AG04449 (cell line): ENCODE measurements around the gene OFD1.

ENCODE experiments used
- CTCF ChIA-PET: fragments of 350-600 bp; formaldehyde crosslinking; extraction: SDS; loops from one replicate; lab custom pipeline; 2021; ENCODE audit warnings: antibody characterized with exemption; lab: Yijun Ruan, JAX
- POLR2A ChIA-PET: fragments of 400-600, 350-600 bp; formaldehyde crosslinking; extraction: SDS; loops from one replicate; lab custom pipeline; 2020; ENCODE audit warnings: antibody characterized with exemption, inconsistent platforms; lab: Yijun Ruan, JAX
- DNase-seq: peaks from one replicate; pipeline ENCODE4 v3.0.0-alpha.2; 2010; ENCODE audit warnings: low read depth, low spot score
- H3K4me3 ChIP-seq: 2 replicates; pipeline ENCODE4 v1.5.1; 2011; ENCODE audit warnings: low read depth, mild to moderate bottlenecking, control low read depth, low read length
- TF ChIP-seq, protein P1 (sequence below): IDR thresholded peaks from one replicate; pipeline ENCODE4 v1.5.1; 2011; ENCODE audit warnings: mild to moderate bottlenecking, moderate library complexity, low read length, control low read depth, inconsistent platforms; ENCODE audit not compliant: insufficient read depth; ENCODE audit errors: missing control alignments

The OFD1 gene

DNA sequence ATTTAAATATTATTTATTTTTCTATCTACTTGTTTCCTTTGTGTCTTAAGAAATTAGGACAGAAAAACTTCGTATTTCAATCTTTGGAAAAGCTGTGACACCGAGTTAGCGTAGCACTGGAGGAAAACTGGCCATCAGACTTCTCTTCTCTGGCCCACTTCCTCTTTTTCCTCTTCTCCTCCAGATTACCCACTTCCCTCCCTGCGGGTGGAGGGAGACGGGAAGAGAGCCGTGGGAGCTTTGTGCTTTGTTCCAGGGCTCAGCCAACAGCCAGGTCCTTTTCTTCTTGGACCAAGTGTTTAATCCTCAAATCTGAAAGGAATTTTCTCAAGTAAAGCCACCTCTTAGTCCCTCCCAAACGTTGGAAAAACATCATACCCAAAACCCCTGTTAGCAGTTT lies 29.7 kb downstream of the OFD1 start:
- H3K4me3 ChIP-seq, result no peak overlapping the region
- TF ChIP-seq, protein P1, sequence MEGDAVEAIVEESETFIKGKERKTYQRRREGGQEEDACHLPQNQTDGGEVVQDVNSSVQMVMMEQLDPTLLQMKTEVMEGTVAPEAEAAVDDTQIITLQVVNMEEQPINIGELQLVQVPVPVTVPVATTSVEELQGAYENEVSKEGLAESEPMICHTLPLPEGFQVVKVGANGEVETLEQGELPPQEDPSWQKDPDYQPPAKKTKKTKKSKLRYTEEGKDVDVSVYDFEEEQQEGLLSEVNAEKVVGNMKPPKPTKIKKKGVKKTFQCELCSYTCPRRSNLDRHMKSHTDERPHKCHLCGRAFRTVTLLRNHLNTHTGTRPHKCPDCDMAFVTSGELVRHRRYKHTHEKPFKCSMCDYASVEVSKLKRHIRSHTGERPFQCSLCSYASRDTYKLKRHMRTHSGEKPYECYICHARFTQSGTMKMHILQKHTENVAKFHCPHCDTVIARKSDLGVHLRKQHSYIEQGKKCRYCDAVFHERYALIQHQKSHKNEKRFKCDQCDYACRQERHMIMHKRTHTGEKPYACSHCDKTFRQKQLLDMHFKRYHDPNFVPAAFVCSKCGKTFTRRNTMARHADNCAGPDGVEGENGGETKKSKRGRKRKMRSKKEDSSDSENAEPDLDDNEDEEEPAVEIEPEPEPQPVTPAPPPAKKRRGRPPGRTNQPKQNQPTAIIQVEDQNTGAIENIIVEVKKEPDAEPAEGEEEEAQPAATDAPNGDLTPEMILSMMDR, result no peak
- ChIA-PET CTCF (interaction anchor here (0.6 to 1.5 kb wide), 2 partner anchors 15 to 341 kb away, joined by 3 to 4 read pairs; no protein-coding TSS in a partner anchor), POLR2A (no interaction called here)
- DNase-seq, result no peak

DNA sequence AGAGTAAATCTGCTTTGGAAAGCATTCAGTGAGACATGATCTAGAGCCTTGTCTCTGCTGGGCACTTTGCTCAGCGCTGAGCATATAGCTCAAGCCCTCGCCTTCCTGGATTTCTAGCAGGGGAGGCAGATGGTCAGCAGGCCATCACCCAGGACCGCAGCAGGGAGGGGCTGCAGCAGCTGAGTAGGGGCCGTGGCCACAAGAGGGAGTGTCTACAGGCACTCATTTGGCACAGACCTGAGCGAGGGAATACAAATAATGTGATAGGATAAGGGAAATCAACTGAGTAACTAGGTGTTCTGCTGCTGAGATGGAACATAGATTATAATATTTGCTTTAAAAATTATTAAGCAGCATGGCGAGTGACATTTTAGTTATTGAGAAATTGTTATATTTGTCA lies 30.2 kb downstream of the OFD1 start:
- DNase-seq, result no peak
- POLR2A ChIA-PET, result no interaction called here
- no peak overlapping the region for H3K4me3 ChIP-seq
- CTCF ChIA-PET, result interaction anchor here (1.5 kb wide), 1 partner anchor 15 kb away, joined by 4 read pairs; no protein-coding TSS in a partner anchor
- TF ChIP-seq, protein P1, result no peak

DNA sequence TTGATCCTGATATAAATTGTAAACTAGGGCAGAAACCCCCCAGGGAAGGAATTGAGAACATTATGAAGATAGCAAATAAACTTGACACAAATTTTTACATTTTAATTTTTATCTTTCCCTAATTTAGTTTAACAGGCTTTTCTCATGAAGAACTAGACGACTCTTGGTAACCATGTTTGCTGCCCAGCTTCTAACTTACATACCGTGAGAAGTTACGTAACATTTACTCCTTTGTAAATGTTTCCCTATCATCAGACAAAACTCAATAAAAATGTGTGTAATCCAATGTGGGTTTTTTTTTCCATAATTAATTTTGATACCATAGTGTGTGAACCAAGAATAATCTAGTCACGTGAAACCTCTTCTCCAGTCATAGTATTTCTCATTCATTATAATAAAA lies 34.4 kb downstream of the OFD1 start:
- TF ChIP-seq, protein P1, result no peak
- POLR2A ChIA-PET, result no interaction called here
- H3K4me3 ChIP-seq, result no peak overlapping the region
- CTCF ChIA-PET, result no interaction called here
- DNase-seq, result no peak

DNA sequence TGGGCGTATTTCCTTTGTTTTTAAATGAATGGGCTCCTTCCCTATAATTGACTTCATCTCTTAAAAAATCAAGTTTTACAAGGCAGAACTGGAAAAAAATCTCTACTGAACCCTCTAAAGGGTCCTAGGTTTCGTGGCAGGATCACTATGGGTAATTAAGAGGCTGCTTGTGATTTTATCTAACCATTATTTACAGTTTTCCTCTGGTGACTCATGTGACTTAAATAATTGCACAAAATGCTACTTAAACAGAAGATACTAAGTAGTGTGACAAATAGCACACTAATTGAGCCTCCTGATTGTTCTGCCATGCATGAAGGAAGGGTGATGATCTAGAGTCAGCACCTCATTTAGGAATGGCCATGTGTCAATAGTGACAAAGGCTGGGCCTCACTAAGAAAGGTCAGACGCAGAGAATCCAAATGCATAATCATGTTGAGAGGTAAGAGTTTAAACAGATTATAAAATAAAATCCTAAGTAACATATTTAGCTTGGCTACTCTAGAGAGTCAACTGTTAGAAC lies 35.5 kb downstream of the OFD1 start:
- ChIA-PET CTCF (interaction anchor here (1.0 to 1.1 kb wide), 2 partner anchors 22 to 262 kb away, joined by 3 read pairs; no protein-coding TSS in a partner anchor), POLR2A (no interaction called here)
- TF ChIP-seq, protein P1, result no peak
- no peak overlapping the region for H3K4me3 ChIP-seq
- no peak for DNase-seq

DNA sequence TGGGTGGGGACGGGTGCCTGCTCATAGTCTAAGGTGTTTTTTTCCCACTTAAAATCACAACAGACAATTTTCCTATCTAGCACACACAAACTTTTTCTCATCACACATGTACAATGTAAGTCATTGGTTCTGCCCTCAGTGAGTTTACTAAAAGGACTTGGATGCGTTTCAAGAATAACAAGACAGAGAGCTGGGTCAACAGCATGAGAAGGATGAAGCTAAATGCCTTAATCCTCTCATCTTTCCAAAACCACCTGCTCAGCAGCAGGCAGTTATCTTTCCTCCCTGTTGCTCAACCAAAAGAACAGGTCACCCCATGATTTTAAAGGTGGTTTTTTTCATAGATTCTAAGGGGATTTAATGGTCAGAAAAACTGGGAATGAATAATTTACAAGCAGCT lies 40.1 kb downstream of the OFD1 start:
- DNase-seq, result no peak
- H3K4me3 ChIP-seq, result no peak overlapping the region
- POLR2A ChIA-PET, result no interaction called here
- CTCF ChIA-PET, result interaction anchor here (1.4 kb wide), 1 partner anchor 24 kb away, joined by 3 read pairs; no protein-coding TSS in a partner anchor
- TF ChIP-seq, protein P1, result no peak

DNA sequence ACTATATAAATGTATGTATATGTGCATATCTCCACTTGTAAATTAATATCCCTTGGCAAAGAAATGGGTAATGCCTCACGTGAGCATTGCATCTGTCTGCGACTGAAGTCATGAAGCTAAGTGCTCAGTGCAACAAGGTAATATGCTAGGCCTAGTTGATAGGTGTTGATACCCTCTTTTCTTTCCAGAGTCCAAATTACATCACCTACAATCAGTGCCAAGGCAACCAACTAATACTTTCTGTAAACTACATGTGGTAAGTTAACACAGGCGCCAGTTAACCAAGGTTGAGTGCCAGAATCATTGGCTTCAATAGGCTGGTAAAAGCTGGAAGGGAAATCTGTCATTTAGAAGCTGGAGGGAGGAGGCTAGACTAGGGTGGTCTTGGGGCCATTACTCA lies 41.3 kb downstream of the OFD1 start:
- TF ChIP-seq, protein P1, result no peak
- ChIA-PET POLR2A (no interaction called here), CTCF (interaction anchor here (1.4 kb wide), 1 partner anchor 25 kb away, joined by 3 read pairs; no protein-coding TSS in a partner anchor)
- H3K4me3 ChIP-seq, result no peak overlapping the region
- no peak for DNase-seq
